Vagina (tissue), 2 donors: ENCODE results near the gene IL18. TPM values are rescaled to one million over a fixed set of nuclear protein-coding genes. Genes with fewer than 3 reads are reported as not detected.
"Not testable (repeated sequence)": the region's sequence is repeated elsewhere in the genome, so short reads cannot be mapped to it uniquely, and the experiment has no call there.

Source experiments
- DNase-seq, 2 donors: peaks; one replicate each; pipeline ENCODE4 v3.0.0-alpha.2; 2017; ENCODE audit errors: extremely low spot score in 2 of 2
- H3K27ac ChIP-seq: fragments of 200-600 bp; sonication (generic); one replicate; pipeline ENCODE4 v1.5.1; 2019
- H3K27me3 ChIP-seq: fragments of 200-600 bp; sonication (generic); one replicate; pipeline ENCODE4 v1.5.1; 2019
- H3K36me3 ChIP-seq, 2 donors: fragments of 200-600 bp; sonication (generic); one replicate each; pipeline ENCODE4 v1.5.1; 2017 to 2019
- H3K4me1 ChIP-seq: fragments of 200-600 bp; sonication (generic); one replicate; pipeline ENCODE4 v1.5.1; 2019
- H3K4me3 ChIP-seq, 2 donors: fragments of 200-600 bp; sonication (generic); 1 replicate in 1 of 2; 2 replicates in 1 of 2; pipeline ENCODE4 v1.5.1; 2016 to 2019
- H3K9me3 ChIP-seq: fragments of 200-600 bp; sonication (generic); one replicate; pipeline ENCODE4 v1.5.1; 2019
- POLR2A ChIP-seq, 2 donors: fragments of 450-650 bp; IDR thresholded peaks; one replicate each; pipeline ENCODE4 v1.6.1; 2017; ENCODE audit warnings: antibody characterized with exemption in 2 of 2, mild to moderate bottlenecking in 2 of 2, moderate library complexity in 2 of 2
- POLR2AphosphoS5 ChIP-seq, 2 donors: sonication (generic); formaldehyde crosslinking; IDR thresholded peaks; one replicate each; pipeline ENCODE4 v1.9.0; 2017; ENCODE audit warnings: antibody characterized with exemption in 2 of 2, mild to moderate bottlenecking in 2 of 2, low read depth in 1 of 2; ENCODE audit not compliant: insufficient read depth in 1 of 2
- intact Hi-C: fragments of 100-400 bp; cut with DNase I; formaldehyde crosslinking; loops from one replicate; pipeline ENCODE4 v1.15.1; 2023
- total RNA-seq: library from RNA; depleted of rRNA; stranded (reverse); fragments of >200 nt; gene quantifications from one replicate; pipeline ENCODE4 v1.2.3, GENCODE V29; 2016
- TF ChIP-seq, protein P1 (sequence below), 3 experiments: fragments of 450-650 bp in 2 of 3; fragments of 200-600 bp in 1 of 3; sonication (generic) in 1 of 3; IDR thresholded peaks; one replicate each; pipeline ENCODE4 v1.5.1; 2017 to 2019; ENCODE audit warnings: antibody characterized with exemption in 3 of 3, mild to moderate bottlenecking in 2 of 3, moderate library complexity in 2 of 3

The IL18 gene
- total RNA-seq, 1 donor from 2014 or later, result 48.6 TPM

DNA sequence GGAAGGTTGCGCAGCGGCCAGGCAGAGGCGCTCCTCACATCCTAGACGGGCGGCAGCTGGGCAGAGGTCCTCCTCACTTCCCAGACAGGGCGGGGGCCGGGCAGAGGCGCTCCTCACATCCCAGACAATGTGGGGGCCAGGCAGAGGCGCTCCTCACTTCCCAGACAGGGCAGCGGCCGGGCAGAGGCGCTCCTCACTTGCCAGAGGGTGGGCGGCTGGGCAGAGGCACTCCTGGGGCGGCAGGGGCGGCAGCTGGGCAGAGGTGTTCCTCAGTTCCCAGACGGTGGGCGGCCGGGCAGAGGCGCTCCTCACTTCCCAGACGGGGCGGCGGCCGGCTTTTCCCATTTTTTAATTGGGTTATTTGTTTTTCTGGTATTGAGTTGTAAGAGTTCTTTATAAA, 42.2 kb upstream of the IL18 start:
- Histone ChIP-seq H3K9me3 (no peaks in the 10 kb centered on the region), H3K4me3 (no peak overlapping the region), H3K4me1 (no peaks in the 10 kb centered on the region), H3K27ac (no peak overlapping the region), H3K36me3 (no peaks in the 10 kb centered on the region), H3K27me3 (no peaks in the 10 kb centered on the region)
- TF ChIP-seq, protein P1, sequence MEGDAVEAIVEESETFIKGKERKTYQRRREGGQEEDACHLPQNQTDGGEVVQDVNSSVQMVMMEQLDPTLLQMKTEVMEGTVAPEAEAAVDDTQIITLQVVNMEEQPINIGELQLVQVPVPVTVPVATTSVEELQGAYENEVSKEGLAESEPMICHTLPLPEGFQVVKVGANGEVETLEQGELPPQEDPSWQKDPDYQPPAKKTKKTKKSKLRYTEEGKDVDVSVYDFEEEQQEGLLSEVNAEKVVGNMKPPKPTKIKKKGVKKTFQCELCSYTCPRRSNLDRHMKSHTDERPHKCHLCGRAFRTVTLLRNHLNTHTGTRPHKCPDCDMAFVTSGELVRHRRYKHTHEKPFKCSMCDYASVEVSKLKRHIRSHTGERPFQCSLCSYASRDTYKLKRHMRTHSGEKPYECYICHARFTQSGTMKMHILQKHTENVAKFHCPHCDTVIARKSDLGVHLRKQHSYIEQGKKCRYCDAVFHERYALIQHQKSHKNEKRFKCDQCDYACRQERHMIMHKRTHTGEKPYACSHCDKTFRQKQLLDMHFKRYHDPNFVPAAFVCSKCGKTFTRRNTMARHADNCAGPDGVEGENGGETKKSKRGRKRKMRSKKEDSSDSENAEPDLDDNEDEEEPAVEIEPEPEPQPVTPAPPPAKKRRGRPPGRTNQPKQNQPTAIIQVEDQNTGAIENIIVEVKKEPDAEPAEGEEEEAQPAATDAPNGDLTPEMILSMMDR (IDR thresholded peaks at IDR 0.05), result no peak
- TF ChIP-seq POLR2AphosphoS5 (IDR thresholded peaks at IDR 0.05; ENCODE audit: insufficient read depth in 1 of 2, low read depth in 1 of 2) (no peak), POLR2A (IDR thresholded peaks at IDR 0.05) (no peak)
- DNase-seq, result no peak
- intact Hi-C loops, result no loop called here

DNA sequence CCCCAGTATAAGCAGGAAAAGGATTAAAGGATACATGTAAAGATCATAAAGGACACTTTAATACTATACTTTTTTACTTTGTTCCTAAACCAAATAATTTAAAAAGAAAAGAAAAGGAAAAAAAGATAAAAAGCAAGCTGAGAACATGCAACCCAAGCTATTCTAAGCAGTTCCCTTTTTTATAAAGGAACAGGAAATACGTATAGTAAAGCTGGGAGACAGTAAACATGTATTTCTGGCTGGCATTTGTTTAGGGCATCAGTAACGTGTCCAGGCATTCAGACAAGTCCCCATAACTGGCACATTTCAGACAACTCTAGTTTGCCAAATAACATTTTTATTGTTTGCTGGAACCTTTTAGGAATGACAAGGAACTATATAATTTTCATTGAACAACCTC, 36.4 kb upstream of the IL18 start:
- H3K4me1 ChIP-seq, result peaks cover 6% of the 10 kb centered on the region
- no peak overlapping the region for H3K27ac ChIP-seq
- H3K36me3 ChIP-seq, result no peaks in the 10 kb centered on the region
- intact Hi-C loops, result no loop called here
- H3K9me3 ChIP-seq, result no peaks in the 10 kb centered on the region
- no peak overlapping the region for H3K4me3 ChIP-seq
- TF ChIP-seq, protein P1 (IDR thresholded peaks at IDR 0.05), result no peak
- TF ChIP-seq POLR2AphosphoS5 (IDR thresholded peaks at IDR 0.05; ENCODE audit: insufficient read depth in 1 of 2, low read depth in 1 of 2), result no peak
- TF ChIP-seq POLR2A (IDR thresholded peaks at IDR 0.05), result no peak
- H3K27me3 ChIP-seq, result no peaks in the 10 kb centered on the region
- no peak for DNase-seq

DNA sequence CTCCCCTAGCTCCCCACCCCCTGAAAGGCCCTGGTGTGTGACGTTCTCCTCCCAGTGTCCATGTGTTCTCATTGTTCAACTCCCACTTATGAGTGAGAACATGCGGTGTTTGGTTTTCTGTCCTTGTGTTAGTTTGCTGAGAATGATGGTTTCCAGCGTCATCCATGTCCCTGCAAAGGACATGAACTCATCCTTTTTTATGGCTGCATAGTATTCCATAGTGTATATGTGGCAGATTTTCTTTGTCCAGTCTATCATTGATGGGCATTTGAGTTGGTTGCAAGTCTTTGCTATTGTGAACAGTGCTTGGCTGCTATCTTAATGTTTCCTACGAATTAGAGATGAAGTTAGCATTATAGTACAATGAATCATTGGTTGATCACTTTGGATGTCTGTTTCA, 35.2 kb upstream of the IL18 start:
- DNase-seq, intact Hi-C loops, H3K4me1 ChIP-seq, H3K27ac ChIP-seq, H3K4me3 ChIP-seq, H3K9me3 ChIP-seq, H3K36me3 ChIP-seq, H3K27me3 ChIP-seq: not testable (repeated sequence)

DNA sequence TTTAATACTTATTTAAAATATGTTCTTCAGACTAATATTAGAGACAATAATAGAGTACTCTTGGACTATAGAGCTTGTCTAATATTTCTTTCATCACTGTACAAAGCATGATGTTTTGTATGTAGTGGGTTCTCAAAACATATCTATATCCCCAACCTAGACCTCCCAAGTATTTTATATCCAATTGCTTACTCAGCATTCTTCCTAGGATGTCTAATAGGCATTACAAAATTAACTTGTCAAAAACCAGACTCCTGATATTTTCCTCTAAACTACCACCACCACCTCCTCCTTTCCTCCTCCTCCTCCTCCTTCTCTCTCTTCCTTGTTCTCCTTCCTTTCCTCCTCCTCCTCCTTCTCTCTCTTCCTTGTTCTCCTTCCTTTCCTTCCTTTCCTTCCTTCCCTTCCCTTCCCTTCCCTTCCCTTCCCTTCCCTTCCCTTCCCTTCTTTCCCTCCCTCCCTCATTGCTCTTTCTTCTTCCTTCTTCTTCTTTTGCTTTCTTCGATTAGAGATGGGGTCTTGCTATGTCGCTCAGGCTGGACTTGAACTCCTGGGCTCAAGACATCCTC, 32.7 kb upstream of the IL18 start:
- H3K27me3 ChIP-seq, result no peaks in the 10 kb centered on the region
- H3K9me3 ChIP-seq, result no peaks in the 10 kb centered on the region
- no peak overlapping the region for H3K27ac ChIP-seq
- H3K4me1 ChIP-seq, result peaks cover 6% of the 10 kb centered on the region
- no peaks in the 10 kb centered on the region for H3K36me3 ChIP-seq
- intact Hi-C loops, result no loop called here
- TF ChIP-seq POLR2A (IDR thresholded peaks at IDR 0.05) (no peak), POLR2AphosphoS5 (IDR thresholded peaks at IDR 0.05; ENCODE audit: insufficient read depth in 1 of 2, low read depth in 1 of 2) (no peak)
- TF ChIP-seq, protein P1 (IDR thresholded peaks at IDR 0.05), result no peak
- no peak for DNase-seq
- no peak overlapping the region for H3K4me3 ChIP-seq

DNA sequence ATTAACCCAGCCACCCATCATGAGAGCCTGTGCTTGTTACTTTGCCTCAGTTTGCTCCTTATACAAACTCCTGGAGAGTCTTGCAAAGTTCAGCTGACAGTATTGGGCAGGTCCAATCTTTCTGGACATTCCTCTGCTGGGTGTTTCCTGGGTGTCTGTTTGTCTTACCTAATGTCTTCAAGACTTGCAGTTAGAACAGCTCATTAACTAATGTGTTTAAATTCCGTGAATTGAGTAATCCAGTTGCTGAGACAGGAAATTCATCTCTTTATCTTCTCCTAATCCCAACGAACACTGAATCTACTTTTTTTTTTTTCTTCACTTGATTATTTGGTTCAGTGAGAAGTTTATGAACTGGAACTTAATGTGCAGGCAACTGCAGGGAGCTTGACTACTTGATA, 32.1 kb upstream of the IL18 start:
- H3K27ac ChIP-seq, result no peak overlapping the region

DNA sequence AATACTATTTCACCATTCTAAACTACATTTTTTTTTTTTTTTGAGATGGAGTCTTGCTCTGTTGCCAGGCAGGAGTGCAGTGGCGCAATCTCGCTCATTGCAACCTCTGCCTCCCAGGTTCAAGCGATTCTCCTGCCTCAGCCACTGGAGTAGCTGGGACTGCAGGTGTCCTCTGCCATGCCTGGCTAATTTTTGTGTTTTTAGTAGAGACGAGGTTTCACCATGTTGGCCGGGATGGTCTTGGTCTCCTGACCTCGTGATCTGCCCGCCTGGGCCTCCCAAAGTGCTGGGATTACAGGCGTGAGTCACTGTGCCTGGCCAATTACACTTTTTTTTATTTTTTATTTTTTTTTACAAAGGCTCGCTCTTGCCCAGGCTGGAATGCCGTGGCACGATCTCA, 31.2 kb upstream of the IL18 start:
- H3K9me3 ChIP-seq, intact Hi-C loops, H3K27me3 ChIP-seq, H3K36me3 ChIP-seq, H3K27ac ChIP-seq, DNase-seq, H3K4me1 ChIP-seq, H3K4me3 ChIP-seq: not testable (repeated sequence)

More for the DNA sequence above, 32.1 kb upstream of the IL18 start:
- H3K9me3 ChIP-seq, result no peaks in the 10 kb centered on the region
- no peak for DNase-seq
- H3K4me1 ChIP-seq, result peaks cover 6% of the 10 kb centered on the region
- no peak overlapping the region for H3K4me3 ChIP-seq
- intact Hi-C loops, result no loop called here
- H3K27me3 ChIP-seq, result no peaks in the 10 kb centered on the region
- H3K36me3 ChIP-seq, result no peaks in the 10 kb centered on the region
- TF ChIP-seq POLR2AphosphoS5 (IDR thresholded peaks at IDR 0.05; ENCODE audit: insufficient read depth in 1 of 2, low read depth in 1 of 2) (peak in 1 of 2 donors; percentile 63), POLR2A (IDR thresholded peaks at IDR 0.05) (no peak)
